Activated T-cell treated with anti-CD3 and anti-CD28 coated beads for 4 hours (primary cell): Measurements from ENCODE around the gene CFAP43.
"Not testable (repeated sequence)": the region's sequence is repeated elsewhere in the genome, so short reads cannot be mapped to it uniquely, and the experiment has no call there.

Source experiments
- DNase-seq: peaks from one replicate; pipeline ENCODE4 v3.0.0-alpha.2; 2020

Gene CFAP43

GRCh38 chr10:104255311-104255981, 23.3 kb upstream of the CFAP43 start:
- DNase-seq = no peak

GRCh38 chr10:104254493-104255310, 22.5 kb upstream of the CFAP43 start, which contains the start of gene GSTO1:
Gene GSTO1, plus strand, starts transcription at chr10:104254892. Its CDS starts 37 bp downstream, at chr10:104254929.
- DNase-seq = peak; percentile 17

GRCh38 chr10:104253606-104254410, 21.6 kb upstream of the CFAP43 start:
- DNase-seq = no peak

GRCh38 chr10:104253106-104253505, 20.9 kb upstream of the CFAP43 start:
- DNase-seq = no peak

- DNase-seq = no peak
These were observed 20.2 kb upstream of the CFAP43 start for GRCh38 chr10:104252368-104252767.

- no peak for DNase-seq
These were observed 19.3 kb upstream of the CFAP43 start for GRCh38 chr10:104251443-104251842.

GRCh38 chr10:104250371-104250770, 18.2 kb upstream of the CFAP43 start:
- DNase-seq = no peak

- DNase-seq = not testable (repeated sequence)
These were observed 16.8 kb upstream of the CFAP43 start for GRCh38 chr10:104248931-104249330.

- no peak for DNase-seq
These were observed 15.5 kb upstream of the CFAP43 start for GRCh38 chr10:104247513-104248146.

GRCh38 chr10:104246976-104247375, 14.8 kb upstream of the CFAP43 start:
- DNase-seq = no peak

GRCh38 chr10:104245066-104245632, 13.0 kb upstream of the CFAP43 start:
- DNase-seq = no peak

- DNase-seq = no peak
These were observed 11.3 kb upstream of the CFAP43 start for GRCh38 chr10:104243512-104243911.

- not testable (repeated sequence) for DNase-seq
These were observed 10.8 kb upstream of the CFAP43 start for GRCh38 chr10:104243009-104243408.

- no peak for DNase-seq
These were observed 10.4 kb upstream of the CFAP43 start for GRCh38 chr10:104242545-104242944.

- DNase-seq = no peak
These were observed 7.9 kb upstream of the CFAP43 start for GRCh38 chr10:104240078-104240477.

- DNase-seq = no peak
These were observed 3.6 kb upstream of the CFAP43 start for GRCh38 chr10:104235801-104236200.

- DNase-seq = no peak
These were observed 2.8 kb upstream of the CFAP43 start for GRCh38 chr10:104234934-104235333.

- DNase-seq = no peak
These were observed 1.7 kb upstream of the CFAP43 start for GRCh38 chr10:104233817-104234216.

GRCh38 chr10:104232613-104233102, 494 bp upstream of the CFAP43 start:
- no peak for DNase-seq

GRCh38 chr10:104230490-104230889, 1.7 kb downstream of the CFAP43 start:
- no peak for DNase-seq

- DNase-seq = no peak
These were observed 8.9 kb downstream of the CFAP43 start for GRCh38 chr10:104223304-104223703.

GRCh38 chr10:104220522-104220921, 11.6 kb downstream of the CFAP43 start:
- no peak for DNase-seq
